HL-60 (cell line): ENCODE measurements around the gene SYNJ1.

Source experiments
- DNase-seq, 2 experiments: peaks; one replicate each; pipeline ENCODE4 v3.0.0-alpha.2; 2010 to 2020; ENCODE audit warnings: low read depth in 1 of 2, low spot score in 1 of 2
- H3K27ac ChIP-seq: fragments of 250-450 bp; sonication (Bioruptor Pico); replicated peaks from 2 replicates; pipeline ENCODE4 v1.5.1; 2020; ENCODE audit warnings: mild to moderate bottlenecking, moderate library complexity
- H3K27me3 ChIP-seq: fragments of 250-450 bp; sonication (Bioruptor Pico); 2 replicates; pipeline ENCODE4 v1.5.1; 2021; ENCODE audit warnings: mild to moderate bottlenecking, moderate library complexity; ENCODE audit not compliant: insufficient read depth, poor library complexity, severe bottlenecking
- H3K4me3 ChIP-seq: replicated peaks from 2 replicates; pipeline ENCODE4 v1.5.1; 2011; ENCODE audit warnings: mild to moderate bottlenecking, control low read depth, low read length; ENCODE audit not compliant: insufficient read depth
- CTCF ChIP-seq: IDR thresholded peaks from one replicate; pipeline ENCODE4 v1.5.1; 2011; ENCODE audit warnings: low read length, control low read depth, inconsistent platforms; ENCODE audit not compliant: insufficient read depth
- GABPA ChIP-seq: IDR thresholded peaks from 2 replicates; pipeline ENCODE4 v1.6.1; 2012; ENCODE audit warnings: low read depth
- POLR2AphosphoS5 ChIP-seq: IDR thresholded peaks from 2 replicates; pipeline ENCODE4 v1.6.1; 2012; ENCODE audit warnings: low read depth
- REST ChIP-seq: IDR thresholded peaks from 2 replicates; pipeline ENCODE4 v1.6.1; 2012; ENCODE audit warnings: low read depth; ENCODE audit not compliant: insufficient replicate concordance
- SPI1 ChIP-seq: IDR thresholded peaks from 2 replicates; pipeline ENCODE4 v1.6.1; 2012; ENCODE audit warnings: low read depth, mild to moderate bottlenecking, borderline replicate concordance

SYNJ1 gene

GRCh38 chr21:32585970-32586369, 141.8 kb downstream of the SYNJ1 start:
- Histone ChIP-seq H3K4me3 (no peak overlapping the region), H3K27ac (no peak overlapping the region), H3K27me3 (no peaks in the 10 kb centered on the region)
- TF ChIP-seq SPI1 (no peak), REST (no peak), CTCF (no peak)
- no peak for DNase-seq

- H3K27me3 ChIP-seq, result no peaks in the 10 kb centered on the region
- no peak for DNase-seq
- H3K4me3 ChIP-seq, result no peak within 1 kb of the TSS
- H3K27ac ChIP-seq, result no peak within 1 kb of the TSS
- TF ChIP-seq SPI1, result no peak
- no peak for TF ChIP-seq GABPA
- TF ChIP-seq POLR2AphosphoS5, result no peak
- no peak for TF ChIP-seq REST
- TF ChIP-seq CTCF, result no peak
Measured at GRCh38 chr21:32585042-32585710, 142.6 kb downstream of the SYNJ1 start, which contains the start of gene TCP10L. Gene TCP10L (minus strand): TSS chr21:32585523. CDS start chr21:32584304, 1,219 bp downstream.

GRCh38 chr21:32584472-32584871, 143.3 kb downstream of the SYNJ1 start:
- Histone ChIP-seq H3K27ac (no peak overlapping the region), H3K4me3 (no peak overlapping the region), H3K27me3 (no peaks in the 10 kb centered on the region)
- no peak for TF ChIP-seq SPI1
- DNase-seq, result no peak

GRCh38 chr21:32581732-32582131, 146.1 kb downstream of the SYNJ1 start:
- no peaks in the 10 kb centered on the region for H3K27me3 ChIP-seq
- TF ChIP-seq SPI1, result no peak
- no peak for TF ChIP-seq POLR2AphosphoS5
- no peak for TF ChIP-seq REST
- TF ChIP-seq CTCF, result no peak
- no peak for TF ChIP-seq GABPA
- H3K4me3 ChIP-seq, result no peak overlapping the region
- no peak for DNase-seq
- H3K27ac ChIP-seq, result no peak overlapping the region
